GM20000 (cell line): ENCODE data around the gene ADCY5.

Experiments
- DNase-seq: peaks from one replicate; pipeline ENCODE4 v3.0.0; 2012; ENCODE audit warnings: low spot score
- CTCF ChIP-seq: IDR thresholded peaks from 2 replicates; pipeline ENCODE4 v1.5.1; 2012; ENCODE audit warnings: mild to moderate bottlenecking, control low read depth; ENCODE audit errors: extremely low read depth, missing control alignments

ADCY5 gene

GRCh38 chr3:123447416-123447748, 1.5 kb downstream of the ADCY5 start:
- DNase-seq, result no peak
- no peak for TF ChIP-seq CTCF

- no peak for TF ChIP-seq CTCF
Measured at GRCh38 chr3:123446610-123447109, 2.2 kb downstream of the ADCY5 start.

GRCh38 chr3:123446210-123446609, 2.7 kb downstream of the ADCY5 start:
- no peak for DNase-seq
- TF ChIP-seq CTCF, result no peak

More at GRCh38 chr3:123446610-123447109, 2.2 kb downstream of the ADCY5 start:
- DNase-seq, result no peak

- no peak for DNase-seq
- TF ChIP-seq CTCF, result no peak
Measured at GRCh38 chr3:123445702-123446101, 3.2 kb downstream of the ADCY5 start.

- no peak for TF ChIP-seq CTCF
- no peak for DNase-seq
Measured at GRCh38 chr3:123444744-123445143, 4.1 kb downstream of the ADCY5 start.

GRCh38 chr3:123444023-123444422, 4.9 kb downstream of the ADCY5 start:
- TF ChIP-seq CTCF, result no peak
- DNase-seq, result no peak

GRCh38 chr3:123442908-123443307, 6.0 kb downstream of the ADCY5 start:
- TF ChIP-seq CTCF, result no peak
- DNase-seq, result no peak
